HT-29 (cell line): ENCODE results near the gene USP28. TPM values are rescaled to one million over a fixed set of nuclear protein-coding genes. Genes with fewer than 3 reads are reported as not detected.
A peak's percentile ranks its signal among the peaks of the same experiment; 100 is the strongest.
"Not testable (repeated sequence)": the region's sequence is repeated elsewhere in the genome, so short reads cannot be mapped to it uniquely, and the experiment has no call there.

ENCODE experiments used
- DNase-seq: peaks from one replicate; pipeline ENCODE4 v3.0.0-alpha.2; 2015; ENCODE audit warnings: low spot score
- total RNA-seq: library from RNA; depleted of rRNA; stranded (reverse); fragments of >200 nt; shearing (Covaris generic); gene quantifications from 2 replicates; pipeline ENCODE4 v1.2.3, GENCODE V29; 2014

The USP28 gene
- total RNA-seq, 1 experiment from 2014 or later, result 33.9 TPM

DNA sequence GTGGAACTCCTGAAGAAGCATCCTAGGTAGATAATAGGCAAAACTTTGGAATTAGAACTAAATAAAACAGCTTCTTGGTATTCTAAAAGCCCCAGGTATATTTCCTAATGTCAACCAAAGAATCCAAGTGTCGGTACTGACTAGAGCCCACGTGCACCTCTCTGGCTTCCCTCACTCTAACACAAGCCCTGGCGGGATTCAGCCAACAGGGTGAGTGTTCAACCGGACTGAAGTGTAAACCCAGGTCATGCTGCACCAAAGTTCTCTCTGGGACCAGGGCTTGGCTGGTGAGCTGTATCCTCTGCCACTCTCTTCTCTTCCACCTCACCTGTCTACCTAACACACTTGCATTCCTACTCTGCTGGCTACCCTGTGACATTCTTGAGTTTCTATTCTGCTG is 40.1 kb downstream of the USP28 start:
- DNase-seq, result no peak

DNA sequence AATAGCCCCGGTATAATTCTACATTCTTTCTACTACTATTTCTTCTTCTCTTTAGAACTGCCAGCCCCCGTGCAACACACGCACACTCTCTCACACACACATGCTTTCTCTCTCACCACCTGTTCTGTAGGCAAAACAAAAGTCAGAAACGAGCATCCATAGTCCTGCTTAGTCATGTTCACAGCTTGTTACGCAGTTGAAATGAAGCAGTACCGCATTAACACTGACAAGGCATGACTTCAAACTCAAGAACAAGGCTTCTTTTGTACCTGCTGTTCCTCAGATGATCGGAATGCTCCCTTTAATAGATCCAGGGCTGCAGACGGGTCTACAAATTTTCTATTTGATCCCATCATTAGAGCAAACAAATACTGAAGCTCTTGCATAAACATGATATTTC is 42.2 kb downstream of the USP28 start:
- DNase-seq, result no peak

DNA sequence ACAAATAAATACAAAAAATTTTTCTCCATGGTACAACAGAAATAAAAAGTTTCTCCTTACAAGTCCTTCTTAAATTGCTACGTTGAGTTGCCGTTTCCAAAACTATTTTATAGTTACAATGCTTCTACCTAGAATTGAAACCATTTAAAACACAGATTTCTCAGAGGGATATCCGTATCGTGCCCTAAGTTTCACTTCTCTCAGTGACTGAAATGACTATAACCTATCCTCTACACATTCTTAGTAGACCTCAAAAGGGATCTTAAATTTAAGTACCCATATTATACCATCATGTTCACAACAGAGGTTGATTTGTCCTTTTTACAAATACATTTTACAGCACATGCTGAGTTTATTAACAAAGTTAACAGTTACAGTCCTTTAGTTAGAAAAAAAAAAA is 44.1 kb downstream of the USP28 start:
- no peak for DNase-seq

DNA sequence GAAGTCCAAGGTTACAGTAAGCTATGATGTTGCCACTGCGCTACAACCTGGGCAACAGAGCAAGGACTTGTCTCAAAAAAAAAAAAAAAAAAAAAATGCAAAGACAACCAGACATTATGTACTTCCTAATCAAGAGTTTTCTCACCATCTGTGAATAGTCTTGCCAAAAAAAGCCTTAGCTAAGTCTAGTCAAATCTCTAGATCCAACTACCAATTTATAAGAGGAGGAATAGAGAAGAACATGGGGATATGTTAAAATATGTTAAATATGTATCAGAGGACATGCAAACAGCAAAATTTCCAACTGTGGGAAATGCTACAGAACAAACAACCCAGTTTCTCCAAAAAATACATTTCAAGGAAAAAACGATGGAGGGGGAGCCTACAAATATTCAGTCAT is 45.6 kb downstream of the USP28 start:
- DNase-seq, result no peak

DNA sequence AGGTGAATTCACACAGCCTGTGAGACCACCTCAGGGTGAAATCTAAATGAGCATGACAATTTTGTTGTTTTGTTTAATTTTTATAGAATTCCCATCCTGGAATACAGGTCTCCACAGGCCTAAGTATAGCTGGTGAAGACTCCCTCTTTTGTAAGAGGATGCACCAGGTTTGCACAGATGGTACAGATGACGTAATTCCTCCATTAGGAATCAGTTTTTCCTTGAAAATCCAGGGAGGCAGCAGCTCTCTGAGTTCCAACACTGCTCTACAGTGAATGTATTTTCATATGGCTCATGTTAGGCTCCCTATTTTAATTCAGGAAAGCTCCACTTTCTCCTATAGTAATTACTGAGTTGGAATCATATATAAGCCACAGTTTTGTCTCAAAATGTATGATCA is 47.2 kb downstream of the USP28 start:
- DNase-seq, result no peak

DNA sequence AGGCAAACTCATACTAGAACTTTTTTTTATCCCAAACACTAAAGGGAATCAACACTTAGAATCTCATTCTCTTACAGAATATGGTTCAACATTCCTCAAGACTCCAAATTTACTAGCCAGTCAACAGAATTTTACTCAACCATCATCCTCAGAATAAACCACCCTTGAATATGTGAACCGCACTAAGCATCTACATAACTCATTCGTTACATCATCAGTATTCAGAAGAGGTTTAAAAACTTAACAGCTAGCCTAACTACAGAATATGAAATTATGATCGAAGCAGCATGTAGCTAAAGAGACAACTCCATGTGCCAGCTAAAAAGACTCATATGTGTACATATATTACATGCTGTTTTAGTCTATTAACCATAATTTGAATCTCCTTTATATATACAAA is 47.9 kb downstream of the USP28 start:
- DNase-seq, result no peak

DNA sequence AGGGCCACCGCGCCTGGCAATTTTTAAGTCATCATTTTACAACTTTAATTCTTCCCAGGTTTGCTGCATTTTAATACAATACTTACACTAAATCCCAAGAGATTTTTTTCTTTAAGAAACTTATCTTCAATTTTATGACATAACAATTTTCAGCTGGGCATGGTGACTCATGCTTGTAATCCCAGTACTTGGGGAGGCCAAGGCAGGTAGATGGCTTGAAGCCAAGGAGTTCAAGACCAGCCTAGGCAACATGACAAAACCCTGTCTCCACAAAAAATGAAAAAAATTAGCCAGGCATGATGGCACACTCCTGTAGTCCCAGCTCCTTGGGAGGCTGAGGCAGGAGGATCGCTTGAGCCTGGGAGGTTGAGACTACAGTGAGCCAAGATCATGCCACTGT is 56.9 kb downstream of the USP28 start:
- no peak for DNase-seq

DNA sequence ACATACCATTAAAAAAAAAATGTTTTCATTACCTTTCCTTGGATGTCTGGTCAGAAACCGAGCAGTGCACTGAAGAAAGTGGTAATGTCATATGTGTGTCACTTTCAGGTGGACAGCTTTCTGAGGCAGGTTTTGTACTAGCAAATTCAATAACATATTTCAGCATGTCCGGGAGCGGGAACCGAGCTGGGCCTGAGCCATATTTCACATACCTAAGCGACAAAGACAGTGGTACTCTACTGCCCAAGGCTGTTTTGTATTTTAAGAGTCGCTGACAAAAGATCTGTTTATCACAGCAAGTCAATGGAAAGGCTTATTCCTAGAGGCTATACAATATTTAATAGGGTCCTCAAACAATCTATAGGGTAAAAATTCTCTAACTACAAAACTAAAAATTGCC is 57.7 kb downstream of the USP28 start:
- no peak for DNase-seq

DNA sequence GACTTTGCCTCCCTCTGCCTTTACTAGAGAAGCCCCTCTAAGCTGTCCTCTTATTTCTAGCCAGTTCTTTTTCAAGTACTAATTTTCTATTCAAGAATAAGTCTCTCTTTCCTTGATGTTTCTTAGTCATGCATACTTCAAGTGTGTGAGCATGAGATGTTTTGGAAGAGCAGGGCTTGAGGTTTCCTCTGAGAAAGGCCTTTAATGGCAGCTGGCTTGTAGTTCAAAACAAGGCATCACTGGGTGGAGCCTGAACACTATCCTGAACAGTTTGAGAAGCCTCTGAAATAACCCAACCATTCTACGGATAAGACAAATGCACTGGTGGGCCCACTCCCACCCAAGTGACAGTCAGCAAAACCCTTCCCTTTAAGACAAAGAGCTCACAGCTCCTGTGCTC is 58.2 kb downstream of the USP28 start:
- DNase-seq, result no peak

DNA sequence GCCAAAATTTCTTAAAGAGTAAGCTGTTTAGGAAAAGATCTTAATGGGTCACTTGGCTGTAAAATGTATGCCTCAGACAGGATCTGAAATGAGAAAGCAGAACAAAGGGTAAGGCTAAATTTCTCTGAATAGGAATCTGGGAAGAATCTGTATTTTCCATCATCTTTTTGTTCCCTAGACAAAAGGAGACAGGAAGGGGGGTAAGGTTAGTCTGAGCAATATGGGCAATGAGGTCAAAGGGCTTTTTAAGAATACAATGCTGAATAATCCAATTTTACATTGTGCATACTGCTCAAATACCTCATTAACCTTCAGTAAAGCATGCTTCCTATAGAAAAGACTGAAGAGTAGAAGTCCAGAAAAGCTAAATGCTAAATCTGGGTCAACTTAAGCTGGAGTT is 61.2 kb downstream of the USP28 start:
- DNase-seq, result no peak

DNA sequence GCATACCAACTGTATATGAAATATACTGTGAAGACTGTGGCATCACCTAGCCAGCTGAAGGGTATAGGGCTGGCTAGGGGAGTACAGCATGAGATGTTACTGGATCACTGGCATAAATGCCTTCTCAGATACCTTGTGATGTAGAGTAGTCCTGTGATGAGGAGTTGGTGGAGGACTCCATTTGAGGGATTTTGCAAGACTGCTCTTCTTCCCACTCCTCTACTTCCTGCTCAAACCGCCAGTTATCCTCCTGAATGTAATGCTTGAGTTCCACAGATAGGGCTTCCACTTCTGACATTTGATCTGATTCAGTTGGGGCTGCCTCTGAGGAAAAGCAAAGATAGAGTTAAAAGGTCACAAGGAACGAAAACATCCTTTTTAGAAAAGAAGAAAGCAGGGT is 66.4 kb downstream of the USP28 start:
- DNase-seq, result no peak

DNA sequence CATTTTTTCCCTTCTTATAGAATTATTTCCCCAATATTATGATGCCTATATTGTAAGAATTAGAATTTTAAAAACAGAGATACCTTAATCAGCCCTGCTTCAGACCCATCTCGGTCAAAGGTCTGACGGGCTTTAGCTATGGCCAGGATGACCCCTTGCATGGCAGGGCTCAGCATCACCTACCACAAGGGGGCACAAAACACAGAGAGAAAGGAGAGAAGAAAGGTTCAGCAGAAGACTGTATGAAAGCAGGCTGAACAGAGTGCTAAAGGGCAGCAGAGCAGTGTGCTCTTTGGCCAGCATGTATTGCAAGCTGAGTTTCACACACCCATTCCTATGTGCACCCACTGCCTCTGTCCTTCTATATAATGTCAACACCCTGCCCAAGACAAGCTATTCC is 69.0 kb downstream of the USP28 start:
- DNase-seq, result peak; percentile 67

DNA sequence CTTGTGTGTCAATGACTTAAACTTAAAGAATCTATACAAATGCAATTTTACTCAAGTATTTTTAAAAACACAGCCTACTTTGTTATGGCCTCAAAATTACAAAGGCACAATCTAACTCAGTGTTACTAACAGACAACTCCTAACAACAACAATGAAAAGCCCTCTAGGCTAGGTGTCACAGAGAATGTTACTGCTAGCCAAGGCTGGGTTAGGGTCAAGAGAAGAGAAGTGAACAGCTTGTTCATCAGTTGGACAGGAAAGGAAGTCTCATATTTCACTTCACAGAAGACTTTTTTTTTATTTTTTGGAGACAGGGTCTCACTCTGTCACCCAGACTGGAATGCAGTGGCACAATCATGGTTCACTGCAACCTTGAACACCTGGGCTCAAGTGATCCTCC is 69.7 kb downstream of the USP28 start:
- DNase-seq, result no peak

DNA sequence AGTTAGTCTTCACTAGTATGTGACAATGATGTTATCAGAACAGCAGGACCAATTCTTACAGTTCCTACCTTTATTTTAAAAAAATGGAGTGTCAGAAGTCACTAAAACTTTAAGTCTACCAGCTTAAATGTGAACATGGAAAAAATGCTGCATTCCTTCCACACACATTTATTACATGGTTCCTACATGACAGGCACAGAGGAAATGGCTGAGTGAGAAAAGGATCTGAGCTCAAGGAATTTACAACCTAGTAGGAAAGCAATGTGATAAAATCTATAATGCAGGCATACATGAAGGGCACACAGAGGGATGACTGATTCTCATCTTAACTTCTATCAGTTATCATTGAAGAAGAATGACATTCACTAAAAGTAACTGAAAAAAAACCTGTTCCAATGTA is 72.8 kb downstream of the USP28 start:
- no peak for DNase-seq

DNA sequence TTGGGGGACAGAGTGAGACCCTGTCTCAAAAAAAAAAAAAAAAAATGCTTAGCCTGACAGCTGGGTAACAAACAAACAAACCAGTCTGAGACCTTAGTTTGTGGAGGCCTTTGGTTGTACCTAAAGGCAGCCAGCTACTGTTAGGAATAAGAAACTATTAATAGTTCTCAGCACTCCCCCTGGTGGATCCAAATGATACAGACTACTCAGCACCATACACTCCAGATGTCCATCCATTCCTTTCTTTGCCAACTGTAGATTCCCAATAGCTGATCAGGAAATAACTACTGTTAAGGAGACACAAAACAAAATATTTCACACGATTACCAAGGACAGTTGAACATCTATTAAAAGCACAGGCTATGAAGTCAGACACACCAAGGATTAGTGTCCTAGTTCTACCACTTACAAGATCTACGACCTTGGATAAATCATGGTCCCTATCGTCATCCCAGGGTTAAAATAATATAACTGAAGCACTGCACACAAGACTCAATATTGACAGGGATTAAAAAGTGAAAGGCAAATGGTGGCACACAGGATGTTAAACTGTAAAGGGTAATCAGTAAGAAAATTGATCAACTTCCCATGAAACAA is 78.6 kb downstream of the USP28 start:
- peak; percentile 81 for DNase-seq

DNA sequence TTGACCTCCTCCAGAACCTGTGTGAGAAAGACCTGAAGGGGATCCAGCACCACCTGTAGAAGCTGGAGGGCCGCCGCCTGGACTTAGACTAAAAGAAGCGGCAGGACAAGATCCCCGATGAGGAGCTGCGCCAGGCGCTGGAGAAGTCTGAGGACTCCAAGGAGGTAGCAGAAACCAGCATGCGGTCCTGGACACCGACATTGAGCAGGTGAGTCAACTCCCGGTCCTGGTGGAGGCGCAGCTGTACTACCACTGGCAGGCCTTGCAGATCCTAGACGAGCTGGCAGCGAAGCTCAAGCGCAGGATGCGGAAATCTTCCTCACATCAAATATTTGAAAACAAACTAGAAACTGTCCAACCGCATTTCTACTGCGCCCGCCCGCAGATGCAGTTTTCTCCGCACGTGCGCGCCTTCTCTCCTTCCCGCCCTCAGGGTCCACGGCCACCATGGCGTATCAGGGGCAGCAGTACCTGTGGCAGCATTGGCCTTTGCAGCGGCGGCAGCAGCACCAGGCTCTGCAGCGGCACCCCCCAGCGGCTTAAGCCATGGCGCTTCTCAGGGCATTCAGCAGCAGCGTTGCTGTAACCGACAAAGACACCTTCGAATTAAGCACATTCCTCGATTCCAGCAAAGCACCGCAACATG is 85.6 kb downstream of the USP28 start:
- no peak for DNase-seq

DNA sequence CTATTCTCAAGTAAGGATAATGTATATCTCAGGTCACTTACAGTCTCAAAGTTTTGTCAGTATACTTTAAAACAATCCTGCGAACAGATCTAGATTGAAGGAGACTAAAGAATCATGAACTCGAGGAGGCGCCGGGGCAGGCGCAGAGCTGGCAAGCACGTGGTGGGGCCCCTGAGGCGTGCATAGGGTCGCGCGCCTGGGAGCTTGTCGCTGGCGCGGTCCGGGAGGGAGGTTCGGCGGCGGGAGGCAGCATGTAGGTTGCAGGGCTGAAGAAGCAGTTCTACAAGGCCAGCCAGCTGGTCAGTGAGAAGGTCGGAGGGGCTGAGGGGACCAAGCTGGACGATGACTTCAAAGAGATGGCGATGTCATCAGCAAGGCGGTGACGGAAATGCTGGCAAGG is 86.4 kb downstream of the USP28 start:
- DNase-seq, result not testable (repeated sequence)

DNA sequence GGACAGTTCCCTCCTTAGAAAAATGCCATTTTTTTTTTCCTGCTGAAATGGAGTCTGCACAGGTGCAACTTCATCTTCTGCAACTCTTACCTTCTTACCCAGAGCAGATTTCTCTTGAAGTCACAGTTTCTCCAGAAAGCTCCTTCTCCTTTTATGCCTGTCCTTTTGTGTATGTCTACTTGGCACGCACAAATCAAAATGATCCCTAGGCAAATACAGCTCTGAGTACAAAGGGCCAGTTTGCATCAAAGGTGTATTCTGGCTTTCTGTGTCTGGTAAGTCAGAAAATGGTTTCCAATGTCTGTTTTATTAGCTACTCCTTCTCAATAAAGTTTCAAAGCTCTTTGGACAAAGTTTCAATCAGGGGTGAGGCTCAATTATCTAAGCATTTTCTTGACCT is 93.2 kb downstream of the USP28 start:
- no peak for DNase-seq

DNA sequence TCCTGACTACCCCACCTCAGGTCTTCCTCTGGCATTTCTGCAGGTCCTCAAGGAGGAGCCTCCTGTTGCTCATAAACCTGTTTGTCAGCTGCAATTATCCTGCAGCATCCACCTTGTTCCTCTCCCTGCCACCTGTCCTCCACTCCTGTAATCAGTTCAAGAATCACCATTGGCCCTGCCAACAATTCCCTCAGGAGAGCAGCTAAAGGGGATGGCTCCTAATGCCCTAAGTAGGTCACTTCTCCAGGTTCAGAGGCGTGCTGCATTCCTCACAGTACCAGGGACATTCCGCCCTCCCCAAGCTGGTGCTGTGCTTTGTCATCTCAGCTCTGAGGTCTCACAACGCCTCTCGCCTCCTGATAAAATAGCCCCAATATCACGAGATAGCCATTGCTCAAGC is 93.7 kb downstream of the USP28 start:
- no peak for DNase-seq

DNA sequence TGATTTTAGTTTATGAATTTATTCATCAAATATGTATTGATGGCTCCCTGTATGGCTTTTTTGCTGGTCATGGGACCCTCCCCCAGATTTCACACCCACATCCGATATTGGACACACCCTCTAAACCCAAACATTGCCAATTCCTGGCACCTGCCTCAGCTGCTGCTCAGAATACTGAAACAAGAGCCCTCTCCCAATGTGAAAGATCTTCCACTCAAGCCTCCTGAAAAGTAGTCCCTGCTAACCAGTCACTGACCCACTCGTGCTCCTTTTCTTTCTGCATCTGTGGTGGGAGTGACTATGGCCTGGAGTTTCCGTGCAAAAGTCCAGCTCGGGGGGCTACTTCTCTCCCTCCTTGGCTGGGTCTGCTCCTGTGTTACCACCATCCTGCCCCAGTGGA is 95.9 kb downstream of the USP28 start, which contains the start of gene CLDN25:
Gene CLDN25 (plus strand): TSS at position 301 of the 400 bp plus-strand sequence. CDS start 0 bp downstream, at position 301.
- no peak for DNase-seq

DNA sequence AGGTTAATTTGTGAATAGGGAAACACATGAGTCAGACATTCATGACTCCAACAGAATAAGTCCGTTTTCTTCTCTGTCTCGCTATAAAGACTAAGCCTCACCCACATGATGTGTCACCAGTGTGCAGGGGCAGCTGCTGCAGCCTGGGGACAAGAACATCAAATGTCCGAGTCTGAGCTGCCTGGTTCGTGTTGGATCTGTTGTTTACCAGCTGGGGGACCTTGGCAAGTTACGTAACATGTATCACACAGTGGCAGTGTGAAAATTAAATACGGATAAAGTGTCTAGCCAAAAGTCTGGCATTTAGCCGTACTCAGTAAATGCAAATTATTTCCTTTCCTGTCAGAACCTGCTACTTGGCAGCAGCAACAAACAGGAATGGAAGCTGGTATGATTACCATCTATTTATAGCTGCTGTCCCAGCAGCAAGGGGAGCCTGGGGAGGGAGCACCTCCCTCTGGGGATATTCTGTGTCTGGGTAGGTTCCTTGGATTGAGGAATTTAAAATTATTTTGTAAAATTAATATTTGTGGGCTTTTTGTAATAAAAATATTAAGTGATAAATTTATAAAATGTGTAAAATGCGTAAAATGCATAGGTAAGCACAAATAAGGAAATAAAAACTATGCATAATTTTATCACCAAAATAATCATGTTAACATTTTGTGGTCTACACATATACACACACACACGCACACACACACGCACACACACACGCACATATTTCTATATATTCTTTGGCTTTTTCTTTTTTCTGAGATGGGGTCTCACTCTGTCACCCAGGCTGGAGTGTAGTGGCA is 97.1 kb downstream of the USP28 start:
- peak; percentile 5 for DNase-seq

DNA sequence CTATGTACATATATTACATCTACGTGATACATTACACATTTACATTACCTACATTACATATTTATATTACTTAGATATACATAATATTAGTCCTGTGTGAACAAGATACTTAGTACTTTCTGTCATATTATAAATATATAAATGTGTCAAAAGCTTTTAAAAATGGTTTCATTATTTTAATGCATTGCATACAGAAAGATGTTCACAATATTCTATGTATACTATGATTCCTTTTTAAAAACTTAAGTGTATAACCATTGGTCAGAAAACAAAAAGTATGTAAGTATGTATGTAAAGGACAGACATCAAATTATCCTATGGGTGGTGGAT is 101.2 kb downstream of the USP28 start:
- no peak for DNase-seq
